ENCODE results near the gene GPRIN2.
"Not testable (repeated sequence)": the region's sequence is repeated elsewhere in the genome, so short reads cannot be mapped to it uniquely, and the experiment has no call there.

The GPRIN2 gene

DNA sequence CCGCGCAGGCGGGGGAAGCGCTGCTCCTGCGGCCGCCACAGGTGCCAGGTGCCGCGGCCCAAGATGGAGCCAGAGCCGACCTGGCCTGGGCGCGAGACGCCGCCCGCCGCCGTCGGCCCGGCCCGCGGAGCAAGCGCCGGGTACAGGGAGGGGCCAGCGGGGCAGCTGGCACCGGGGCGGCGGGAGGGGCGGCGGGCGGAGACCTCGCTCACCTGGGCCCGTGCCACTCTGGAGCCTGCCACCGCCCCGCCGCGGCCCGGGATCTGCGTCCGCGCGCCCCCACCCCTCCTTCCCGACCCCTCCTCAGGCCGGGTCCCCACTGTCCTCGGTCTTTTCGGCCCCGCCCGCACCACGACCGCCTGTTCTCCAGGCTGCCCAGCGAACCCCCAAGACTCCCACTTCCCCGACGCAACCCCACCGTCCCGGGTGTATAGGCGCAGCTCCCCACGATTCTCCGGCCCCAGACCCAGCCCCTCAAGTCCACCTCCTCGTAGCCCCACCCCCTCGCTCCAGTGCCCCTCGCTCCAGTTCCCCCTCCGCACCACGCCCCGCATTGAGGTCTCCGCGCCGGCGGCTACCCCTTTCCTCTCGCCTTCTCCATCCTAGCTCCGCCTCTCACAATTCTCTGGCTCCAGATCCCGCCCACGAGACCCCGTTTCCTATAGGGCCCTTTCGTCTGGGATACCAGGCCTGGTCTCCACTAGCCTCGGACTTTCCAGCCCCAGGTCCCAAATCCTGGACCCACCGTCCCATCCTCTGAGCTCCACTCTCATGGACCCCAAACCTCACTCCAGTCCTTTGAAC, at the start of gene GPRIN2:
GPRIN2 (minus strand) TSS at position 144 of the 804 bp plus-strand sequence. CDS start 5,922 bp downstream, outside the sequence.
- DNase-seq (ENCODE audit: low read depth) = no peak
- TF ChIP-seq, protein P1, sequence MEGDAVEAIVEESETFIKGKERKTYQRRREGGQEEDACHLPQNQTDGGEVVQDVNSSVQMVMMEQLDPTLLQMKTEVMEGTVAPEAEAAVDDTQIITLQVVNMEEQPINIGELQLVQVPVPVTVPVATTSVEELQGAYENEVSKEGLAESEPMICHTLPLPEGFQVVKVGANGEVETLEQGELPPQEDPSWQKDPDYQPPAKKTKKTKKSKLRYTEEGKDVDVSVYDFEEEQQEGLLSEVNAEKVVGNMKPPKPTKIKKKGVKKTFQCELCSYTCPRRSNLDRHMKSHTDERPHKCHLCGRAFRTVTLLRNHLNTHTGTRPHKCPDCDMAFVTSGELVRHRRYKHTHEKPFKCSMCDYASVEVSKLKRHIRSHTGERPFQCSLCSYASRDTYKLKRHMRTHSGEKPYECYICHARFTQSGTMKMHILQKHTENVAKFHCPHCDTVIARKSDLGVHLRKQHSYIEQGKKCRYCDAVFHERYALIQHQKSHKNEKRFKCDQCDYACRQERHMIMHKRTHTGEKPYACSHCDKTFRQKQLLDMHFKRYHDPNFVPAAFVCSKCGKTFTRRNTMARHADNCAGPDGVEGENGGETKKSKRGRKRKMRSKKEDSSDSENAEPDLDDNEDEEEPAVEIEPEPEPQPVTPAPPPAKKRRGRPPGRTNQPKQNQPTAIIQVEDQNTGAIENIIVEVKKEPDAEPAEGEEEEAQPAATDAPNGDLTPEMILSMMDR (IDR thresholded peaks at IDR 0.05; ENCODE audit: insufficient read depth, low read depth, low read length, missing control alignments) = no peak
- H3K4me3 ChIP-seq (ENCODE audit: low read depth, low read length) = no peak within 1 kb of the TSS

DNA sequence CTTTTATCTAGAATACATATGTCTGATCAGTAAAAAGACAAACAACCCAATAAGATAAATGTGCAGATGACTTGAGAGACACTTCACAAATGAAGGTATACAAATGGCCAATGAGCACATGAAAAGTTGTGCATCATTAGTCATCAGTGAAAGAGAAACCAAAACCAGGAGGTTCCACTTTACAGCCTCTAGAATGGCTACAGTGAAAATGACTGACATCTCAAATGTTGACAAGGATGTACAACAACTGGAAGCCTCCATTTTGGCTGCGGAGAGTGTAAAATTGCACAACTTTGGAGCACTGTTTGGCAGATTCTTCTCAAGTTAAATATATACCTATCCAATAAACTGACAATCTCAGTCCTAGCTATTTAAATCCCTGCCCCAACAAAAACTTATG, 44.1 kb upstream of the GPRIN2 start:
- not testable (repeated sequence) for H3K4me3 ChIP-seq (ENCODE audit: low read depth, low read length); DNase-seq (ENCODE audit: low read depth)

DNA sequence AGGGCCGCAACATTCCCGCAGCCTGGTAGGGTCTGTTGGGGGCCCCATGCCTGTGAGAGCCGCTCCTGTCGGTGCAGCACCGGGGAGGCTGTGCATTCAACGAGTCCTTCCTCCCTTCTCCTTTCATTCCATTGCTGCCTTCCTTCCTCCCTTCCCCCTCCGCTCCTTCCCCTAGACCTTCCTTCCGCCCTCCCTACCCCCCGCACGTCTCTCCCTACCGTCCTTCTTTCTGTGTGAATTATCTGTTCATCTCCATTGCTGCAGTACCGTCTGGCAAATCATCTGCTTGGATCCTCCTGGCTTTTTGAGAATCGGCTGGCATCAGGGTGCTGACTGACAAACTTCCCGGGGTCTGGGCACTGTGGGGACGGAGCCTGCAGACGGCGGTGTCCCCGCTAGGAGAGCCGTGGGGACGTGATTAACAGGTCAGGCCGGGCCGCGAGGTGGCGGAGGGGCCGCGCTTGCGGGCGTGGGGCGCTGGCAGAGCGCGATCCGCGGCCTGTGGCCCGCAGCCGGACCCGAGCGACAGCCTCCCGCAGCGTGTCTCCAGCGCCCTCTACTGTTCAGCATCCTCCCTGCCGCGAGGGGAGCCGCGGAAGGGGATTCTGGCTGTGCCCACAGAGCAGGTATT, 41.3 kb upstream of the GPRIN2 start:
- H3K4me3 ChIP-seq (ENCODE audit: low read depth, low read length); DNase-seq (ENCODE audit: low read depth): not testable (repeated sequence)

DNA sequence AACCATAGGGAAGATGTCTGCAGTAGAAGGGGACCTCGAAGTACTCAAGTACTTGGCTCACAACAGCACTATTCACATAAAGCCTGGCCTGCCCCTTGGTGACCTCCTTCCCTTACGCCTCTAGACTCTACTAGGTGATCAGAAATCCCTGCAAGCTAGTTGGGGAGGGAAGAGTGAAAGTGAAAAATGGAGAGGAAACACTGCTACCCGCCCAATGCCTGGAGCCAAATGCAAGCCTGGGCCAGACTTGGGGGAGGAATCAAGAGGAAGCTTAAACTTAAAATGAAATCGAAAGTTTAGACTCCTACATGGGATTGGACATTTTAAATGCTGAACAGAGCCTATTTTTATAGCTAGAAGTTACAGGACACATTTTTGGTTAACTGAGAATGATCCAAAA, 40.1 kb upstream of the GPRIN2 start:
- not testable (repeated sequence) for H3K4me3 ChIP-seq (ENCODE audit: low read depth, low read length)

DNA sequence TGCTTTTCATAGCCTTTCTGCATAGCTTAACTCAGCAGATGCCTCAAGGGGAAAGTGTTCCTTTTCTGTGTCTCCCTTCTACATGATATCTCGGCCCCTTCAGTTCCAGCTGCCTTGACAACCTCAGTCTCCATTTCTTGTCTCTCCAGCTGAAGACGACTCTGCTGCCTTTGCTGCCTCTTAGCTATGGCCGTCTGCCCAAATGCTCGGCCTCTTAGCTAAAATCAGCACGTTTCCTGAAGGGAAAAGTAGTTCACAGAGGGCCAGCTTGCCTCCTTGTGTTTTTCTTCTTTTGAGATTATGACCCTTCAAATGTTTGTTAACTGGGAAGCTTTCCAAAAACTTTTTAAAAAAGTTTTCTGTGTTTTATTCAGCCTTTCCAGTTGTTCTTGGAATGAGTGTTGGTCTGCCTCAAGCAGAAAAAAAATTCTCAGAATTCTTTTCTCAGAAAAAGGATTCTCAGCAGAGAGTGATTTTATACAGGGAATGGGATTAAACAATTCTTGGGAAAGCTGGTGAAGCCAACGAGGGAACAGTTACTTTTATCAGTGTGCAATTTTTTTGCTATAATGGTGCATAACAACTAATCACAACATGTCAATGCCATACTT, 38.1 kb upstream of the GPRIN2 start:
- H3K4me3 ChIP-seq (ENCODE audit: low read depth, low read length); DNase-seq (ENCODE audit: low read depth): not testable (repeated sequence)

More for the DNA sequence above, 40.1 kb upstream of the GPRIN2 start:
- DNase-seq (ENCODE audit: low read depth) = not testable (repeated sequence)

DNA sequence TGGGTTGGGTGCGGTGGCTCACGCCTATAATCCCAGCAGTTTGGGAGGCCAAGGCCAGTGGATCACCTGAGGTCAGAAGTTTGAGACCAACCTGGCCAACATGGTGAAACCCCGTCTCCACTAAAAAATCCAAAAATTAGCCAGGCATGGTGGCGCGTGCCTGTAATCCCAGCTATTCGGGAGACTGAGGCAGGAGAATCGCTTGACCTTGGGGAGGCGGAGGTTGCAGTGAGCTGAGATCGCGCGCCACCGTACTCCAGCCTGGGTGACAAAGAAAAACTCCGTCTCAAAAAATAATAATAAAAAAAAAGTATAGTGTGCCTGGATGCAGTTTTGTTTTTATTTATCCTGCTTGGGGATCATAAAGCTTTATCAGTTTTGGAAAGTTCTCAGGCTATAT, 36.8 kb upstream of the GPRIN2 start:
- DNase-seq (ENCODE audit: low read depth); H3K4me3 ChIP-seq (ENCODE audit: low read depth, low read length): not testable (repeated sequence)

DNA sequence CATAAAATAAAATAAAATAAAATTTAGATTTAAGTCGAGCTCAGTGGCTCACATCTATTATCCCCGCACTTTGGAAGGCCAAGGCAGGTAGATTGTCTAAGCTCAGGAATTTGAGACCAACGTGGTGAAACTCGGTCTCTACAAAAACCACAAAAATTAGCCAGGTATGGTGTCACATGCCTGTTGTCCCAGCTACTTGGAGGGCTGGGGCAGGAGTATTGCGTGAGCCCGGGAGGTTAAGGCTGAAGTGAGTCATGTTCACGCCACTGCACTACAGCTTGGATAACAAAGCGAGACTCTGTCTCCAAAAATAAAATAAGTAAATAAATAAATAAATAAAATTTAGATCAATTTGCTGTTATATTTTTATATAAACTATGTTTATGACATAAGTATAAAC, 34.6 kb upstream of the GPRIN2 start:
- not testable (repeated sequence) for H3K4me3 ChIP-seq (ENCODE audit: low read depth, low read length); DNase-seq (ENCODE audit: low read depth)

DNA sequence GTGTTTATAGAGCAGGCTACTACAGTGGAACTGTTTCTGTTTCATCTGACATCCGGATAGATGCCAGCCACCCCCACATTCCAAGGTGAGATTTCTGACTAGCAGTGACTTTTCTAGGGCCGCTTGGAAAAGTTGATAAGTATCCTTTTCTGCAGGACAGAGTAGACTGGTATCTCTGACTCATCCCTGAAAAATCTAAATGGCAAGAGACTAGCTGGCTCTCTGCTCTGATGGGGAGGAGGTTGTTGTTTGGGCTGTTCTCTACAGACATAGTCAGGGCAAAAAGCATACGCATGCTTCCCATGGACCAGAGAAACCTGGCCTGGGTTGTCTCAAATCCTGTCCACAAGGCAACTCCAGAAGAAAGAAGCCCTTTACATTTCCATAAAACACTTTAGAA, 33.1 kb upstream of the GPRIN2 start:
- not testable (repeated sequence) for H3K4me3 ChIP-seq (ENCODE audit: low read depth, low read length); DNase-seq (ENCODE audit: low read depth)

DNA sequence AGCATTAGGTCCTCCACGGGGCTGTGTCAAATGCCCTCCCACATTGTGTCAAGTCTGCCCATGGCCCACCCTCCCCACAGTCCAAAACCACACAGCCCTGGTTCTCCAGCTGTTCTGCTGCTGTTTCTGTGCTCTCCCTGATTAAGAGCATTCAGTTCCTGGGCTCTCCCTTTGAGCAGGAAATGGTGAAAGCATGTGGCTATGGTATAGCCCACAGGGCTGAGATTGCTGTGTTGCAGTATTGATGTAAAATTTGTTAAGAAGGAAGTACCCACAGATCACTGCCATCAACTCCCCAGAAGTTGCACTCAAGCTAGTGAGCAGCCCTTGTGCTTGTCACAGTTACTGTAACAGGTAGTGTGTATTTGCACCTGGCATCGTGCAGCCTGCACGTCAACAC, 31.8 kb upstream of the GPRIN2 start:
- DNase-seq (ENCODE audit: low read depth); H3K4me3 ChIP-seq (ENCODE audit: low read depth, low read length): not testable (repeated sequence)

DNA sequence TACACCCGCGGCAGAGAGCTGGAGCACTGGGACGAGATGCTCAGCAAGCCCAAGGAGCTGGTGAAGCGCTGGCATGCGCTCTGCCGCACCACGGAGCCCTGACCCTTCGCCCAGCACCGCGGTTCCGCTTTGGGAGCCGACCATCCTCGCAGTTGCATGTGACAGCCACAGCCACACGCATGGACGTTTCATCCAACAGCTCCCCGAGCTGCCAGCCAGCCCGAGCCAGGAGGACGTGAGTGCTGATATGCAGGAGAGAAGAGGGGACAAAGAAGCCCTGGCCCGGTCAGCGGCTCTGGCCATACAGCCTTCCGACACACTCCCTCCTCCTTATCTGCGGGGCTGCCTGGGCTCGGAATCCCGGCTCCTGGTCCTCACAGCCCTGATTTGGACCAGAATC, 31.1 kb upstream of the GPRIN2 start:
- DNase-seq (ENCODE audit: low read depth) = not testable (repeated sequence)

DNA sequence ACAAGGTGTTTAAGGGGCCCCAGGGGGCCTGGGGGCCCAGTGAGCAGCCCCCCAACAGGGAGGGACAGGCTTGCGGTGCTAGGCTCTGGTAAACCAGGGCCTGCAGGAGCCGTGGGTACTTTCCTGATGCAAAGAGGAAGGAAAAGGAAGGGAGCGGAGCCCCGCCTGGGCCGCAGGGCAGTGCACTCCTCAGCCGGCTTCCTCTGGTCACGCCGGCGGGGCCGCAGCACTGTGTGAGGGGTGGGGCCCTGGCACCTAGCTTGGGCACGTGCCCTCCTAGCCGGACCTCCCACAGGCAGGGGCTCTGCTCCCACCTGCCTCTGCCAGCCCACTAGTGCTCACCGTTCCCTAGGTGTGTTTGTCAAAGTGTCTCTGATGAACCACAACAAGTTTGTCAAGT, 28.8 kb upstream of the GPRIN2 start:
- DNase-seq (ENCODE audit: low read depth); H3K4me3 ChIP-seq (ENCODE audit: low read depth, low read length): not testable (repeated sequence)

More for the DNA sequence above, 31.1 kb upstream of the GPRIN2 start:
- H3K4me3 ChIP-seq (ENCODE audit: low read depth, low read length) = not testable (repeated sequence)

DNA sequence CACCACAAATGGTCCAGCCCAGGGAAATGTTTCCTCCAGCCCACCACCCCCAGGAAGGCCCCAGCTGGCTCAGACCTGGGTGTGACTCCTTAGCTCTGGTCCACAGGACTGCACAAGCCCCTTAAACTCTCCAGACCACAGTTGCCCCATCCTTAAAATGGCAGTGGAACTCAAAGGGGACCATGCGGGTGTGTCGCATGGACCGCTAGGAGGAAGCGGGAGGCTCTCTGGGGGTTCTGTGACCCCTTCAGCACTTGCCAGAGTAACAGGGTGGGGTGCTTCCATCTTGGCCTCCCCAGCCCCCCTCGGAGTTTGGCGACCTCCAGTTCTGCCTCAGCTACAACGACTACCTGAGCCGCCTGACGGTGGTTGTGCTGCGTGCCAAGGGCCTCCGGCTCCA, 27.7 kb upstream of the GPRIN2 start:
- not testable (repeated sequence) for DNase-seq (ENCODE audit: low read depth); H3K4me3 ChIP-seq (ENCODE audit: low read depth, low read length)

DNA sequence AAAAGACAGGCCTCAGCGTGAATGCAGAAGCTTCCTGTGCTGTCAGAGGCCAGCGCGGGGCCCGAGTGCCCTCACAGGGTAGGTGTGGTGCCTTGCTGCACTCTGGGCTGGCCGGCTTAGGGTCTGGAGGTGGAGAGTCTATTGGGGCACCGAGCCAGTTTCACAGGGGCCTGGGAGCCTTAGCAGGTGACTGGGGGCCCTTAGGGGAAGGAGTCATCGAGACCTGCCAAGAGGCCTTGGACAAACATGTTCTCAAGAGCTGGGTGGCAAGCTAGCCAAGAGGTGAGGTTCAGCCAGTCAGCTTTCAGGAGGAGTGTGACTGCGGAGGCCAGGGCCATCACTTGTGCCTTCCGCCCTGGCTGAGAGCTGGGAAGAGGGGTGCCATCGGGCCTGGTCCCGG, 26.1 kb upstream of the GPRIN2 start:
- DNase-seq (ENCODE audit: low read depth) = not testable (repeated sequence)

DNA sequence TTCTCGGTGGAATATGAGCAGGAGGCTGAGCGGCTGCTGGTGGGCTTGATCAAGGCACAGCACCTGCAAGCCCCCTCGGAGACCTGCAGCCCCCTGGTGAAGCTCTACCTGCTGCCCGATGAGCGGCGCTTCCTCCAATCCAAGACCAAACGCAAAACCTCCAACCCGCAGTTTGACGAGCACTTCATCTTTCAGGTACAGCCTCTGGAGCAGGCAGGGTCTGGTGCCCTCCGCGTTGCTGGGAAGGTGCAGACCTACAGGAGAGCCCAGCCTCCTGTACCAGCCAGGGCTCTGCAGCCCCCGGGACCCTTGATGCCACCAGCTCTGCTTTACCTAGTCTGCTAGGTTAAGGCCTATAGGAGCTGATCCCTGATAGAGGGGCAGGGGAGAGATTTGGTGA, 25.5 kb upstream of the GPRIN2 start:
- not testable (repeated sequence) for H3K4me3 ChIP-seq (ENCODE audit: low read depth, low read length); DNase-seq (ENCODE audit: low read depth)

More for the DNA sequence above, 26.1 kb upstream of the GPRIN2 start:
- H3K4me3 ChIP-seq (ENCODE audit: low read depth, low read length) = not testable (repeated sequence)

DNA sequence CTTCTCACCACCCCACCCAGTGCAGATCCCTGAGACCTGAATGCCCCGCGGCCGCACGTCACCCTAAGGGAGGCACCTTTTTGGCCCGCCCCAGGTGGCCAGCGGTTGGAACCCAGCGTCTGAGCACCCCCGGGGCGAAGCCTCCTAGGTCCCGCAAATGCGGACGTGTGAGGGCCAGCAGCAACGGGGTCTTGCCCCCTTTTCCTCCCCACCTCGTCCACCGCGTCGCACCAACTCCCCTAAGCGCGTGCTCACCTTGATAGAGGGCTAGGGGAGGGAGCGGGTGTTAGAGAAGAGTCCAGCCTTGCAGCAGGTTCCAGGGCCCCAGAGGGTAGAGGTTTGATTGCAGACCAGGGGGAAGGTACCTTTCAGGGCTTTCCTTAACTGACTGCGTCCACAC, 22.9 kb upstream of the GPRIN2 start:
- H3K4me3 ChIP-seq (ENCODE audit: low read depth, low read length); DNase-seq (ENCODE audit: low read depth): not testable (repeated sequence)

DNA sequence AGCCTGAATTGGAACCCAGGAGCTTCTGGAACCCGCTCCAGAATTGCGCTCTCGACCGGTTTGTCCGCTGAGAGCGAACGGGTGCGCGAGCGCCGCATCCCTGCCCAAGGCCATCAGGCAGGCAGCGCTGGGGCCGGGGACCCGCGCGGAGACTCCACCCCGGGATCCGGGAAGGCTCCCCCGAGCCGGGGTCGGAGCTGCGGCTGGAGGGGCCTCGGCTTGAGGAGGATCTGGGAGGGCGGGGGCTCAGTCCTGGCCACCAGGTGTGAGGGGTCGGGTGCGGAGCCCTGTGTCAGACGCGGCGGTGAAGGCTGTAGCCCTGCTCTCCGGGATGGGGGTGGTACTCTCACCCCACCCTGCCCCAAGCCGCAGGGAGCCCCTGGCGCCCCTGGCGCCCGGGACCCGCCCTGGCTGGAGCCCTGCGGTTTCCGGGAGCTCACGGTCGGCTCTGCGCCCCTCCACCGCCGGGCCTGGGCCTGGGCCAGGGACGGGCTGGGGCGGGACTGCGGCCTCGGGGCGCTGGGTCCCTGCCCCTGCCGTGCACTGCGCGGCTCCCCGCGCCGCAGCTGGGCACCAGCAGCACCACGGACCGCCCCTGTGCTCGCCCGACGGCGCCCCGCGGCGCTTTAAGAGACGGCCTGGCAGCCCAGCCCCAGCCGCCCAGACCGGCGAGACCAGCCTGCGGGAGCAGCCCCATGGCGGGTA, 22.2 kb upstream of the GPRIN2 start, which contains the start of gene SYT15:
SYT15 (plus strand) TSS at position 655 of the 705 bp plus-strand sequence; CDS start at position 696, 41 bp downstream.
- H3K4me3 ChIP-seq (ENCODE audit: low read depth, low read length) = not testable (repeated sequence)

DNA sequence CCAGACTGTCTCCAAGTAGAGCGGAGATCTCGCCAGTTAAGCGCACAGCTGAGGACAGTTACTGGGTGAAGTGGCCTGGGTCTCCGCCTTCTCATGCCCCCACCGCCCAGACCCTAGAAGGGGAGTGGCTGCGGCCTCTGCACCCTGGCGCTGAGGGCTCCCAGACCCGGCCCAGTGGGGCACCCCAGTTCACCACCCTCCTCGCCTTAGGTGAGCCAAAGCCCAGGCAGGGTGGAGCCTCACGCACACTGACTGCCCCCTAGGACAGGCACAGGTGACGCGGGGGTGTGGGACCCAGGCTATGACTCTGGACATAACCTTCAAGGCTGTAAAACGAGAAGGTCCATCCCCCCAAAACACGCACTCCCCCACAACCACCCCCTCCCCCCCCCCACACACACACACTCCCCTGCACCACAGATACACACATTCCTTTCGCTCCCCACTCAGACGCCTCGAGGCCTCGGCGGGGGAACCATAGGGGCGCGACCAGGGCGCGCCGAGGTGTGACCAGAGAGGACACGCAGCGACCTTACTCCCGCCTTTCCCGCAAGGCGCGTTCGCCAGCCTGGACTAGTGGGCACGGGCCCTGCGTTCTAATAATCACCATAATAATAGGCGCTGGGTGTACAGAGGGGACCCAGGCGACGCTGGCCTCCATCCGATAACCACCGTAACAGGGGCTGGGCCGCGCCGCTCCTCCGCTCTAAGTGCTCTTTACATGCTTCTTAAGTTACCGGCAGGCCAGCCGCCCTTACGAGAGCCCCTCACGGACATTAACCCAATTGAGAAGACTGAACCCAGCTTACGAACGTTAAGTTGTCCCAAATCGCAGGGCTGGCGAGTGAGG, 21.4 kb upstream of the GPRIN2 start:
- H3K4me3 ChIP-seq (ENCODE audit: low read depth, low read length); DNase-seq (ENCODE audit: low read depth): not testable (repeated sequence)

More for the DNA sequence above, 22.2 kb upstream of the GPRIN2 start, which contains the start of gene SYT15:
- DNase-seq (ENCODE audit: low read depth) = not testable (repeated sequence)

All from GM12865 (cell line).